ENCODE results near the gene CCDC141. TPM values are rescaled to one million over a fixed set of nuclear protein-coding genes. Genes with fewer than 3 reads are reported as not detected.

CCDC141 gene
- total and polyA plus RNA-seq, 2 of the 13 experiments (the other 11 are each of a cell fraction or from before 2014, with no cell fraction given) = not detected

DNA sequence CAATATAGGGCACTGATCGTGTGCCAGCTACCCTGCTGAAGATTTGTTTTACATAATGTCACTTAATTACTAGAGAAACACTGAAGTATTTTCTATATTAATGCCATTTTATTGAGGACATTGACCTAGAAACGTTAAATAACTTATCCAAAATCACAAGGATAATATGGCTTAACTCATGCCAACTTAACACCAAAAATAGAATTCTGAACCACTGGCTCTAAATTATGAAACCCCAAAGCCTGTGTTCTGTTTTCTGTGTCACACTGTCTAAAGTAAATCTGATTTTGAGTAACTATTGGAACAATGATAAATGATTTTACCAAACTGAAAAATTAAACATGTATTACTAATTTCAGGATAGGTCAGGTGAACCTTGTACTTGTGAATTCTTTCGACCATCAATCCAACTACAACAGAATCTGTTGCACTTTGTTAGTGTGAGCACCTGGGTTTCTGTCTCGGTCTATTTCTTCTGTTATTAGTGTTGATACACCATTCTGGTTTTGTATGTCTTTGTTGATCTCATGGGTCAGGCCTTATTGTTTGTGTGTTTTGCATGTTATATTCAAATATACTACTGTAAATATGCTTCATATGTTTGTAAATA, 48.2 kb upstream of the CCDC141 start:
- ATAC-seq = no peak
- WGBS (ENCODE audit: low lambda C conversion rate) = 32% methylated on average over 4 of the region's 4 CpGs
- BruUV-seq (replicated peaks) = no TSS peak

DNA sequence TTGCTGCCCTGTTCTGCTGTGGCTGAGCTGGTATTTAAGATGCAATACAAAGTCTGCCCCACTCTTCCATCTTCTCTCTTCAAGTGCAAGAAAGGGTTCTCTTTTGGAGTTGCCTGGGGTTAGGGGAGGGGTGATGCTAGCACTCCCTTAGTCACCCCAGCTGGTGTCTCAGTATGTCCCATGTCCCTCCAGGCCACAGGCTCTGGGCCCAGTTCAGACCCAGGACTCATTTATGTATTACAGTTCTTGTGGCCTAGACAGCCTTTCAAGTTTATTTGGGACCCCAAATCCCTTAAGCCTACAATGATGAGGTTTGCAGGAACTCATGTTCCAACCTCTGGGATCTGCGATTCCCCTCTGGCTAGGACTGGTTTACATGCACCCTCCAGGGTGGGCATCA, 47.2 kb upstream of the CCDC141 start:
- H3K27ac ChIP-seq (ENCODE audit: extremely low read length, insufficient read depth, low read length) = no peak overlapping the region
- POLR2A ChIA-PET = no interaction called here
- CTCF ChIA-PET (ENCODE audit: low intra/inter-chr PET ratio, low total read pairs) = no interaction called here
- no peak overlapping the region for H3K9ac ChIP-seq (ENCODE audit: insufficient read depth, low read depth, low read length)
- H3K4me1 ChIP-seq (ENCODE audit: insufficient read depth, low read length) = no peaks in the 10 kb centered on the region
- BruUV-seq (replicated peaks) = no TSS peak
- no peaks in the 10 kb centered on the region for H3K36me3 ChIP-seq (replicated peaks in 1 of 2; ENCODE audit: control insufficient read depth in 1 of 2, insufficient read depth in 2 of 2, low read length in 2 of 2)
- no peak overlapping the region for H3K4me3 ChIP-seq (replicated peaks in 1 of 3; ENCODE audit: insufficient read depth in 1 of 3, low read depth in 2 of 3, low read length in 3 of 3)
- 0 out of 5 replicates have a peak, but pooled peaks cover 0 to 1% of the 10 kb centered on the region in 2 experiments for H3K27me3 ChIP-seq (ENCODE audit: control insufficient read depth in 1 of 2, insufficient read depth in 2 of 2, low read length in 2 of 2)
- H3K4me2 ChIP-seq (ENCODE audit: low read depth, low read length) = no peak overlapping the region
- DNase-seq (ENCODE audit: low spot score) = no peak
- TF ChIP-seq, protein P1, sequence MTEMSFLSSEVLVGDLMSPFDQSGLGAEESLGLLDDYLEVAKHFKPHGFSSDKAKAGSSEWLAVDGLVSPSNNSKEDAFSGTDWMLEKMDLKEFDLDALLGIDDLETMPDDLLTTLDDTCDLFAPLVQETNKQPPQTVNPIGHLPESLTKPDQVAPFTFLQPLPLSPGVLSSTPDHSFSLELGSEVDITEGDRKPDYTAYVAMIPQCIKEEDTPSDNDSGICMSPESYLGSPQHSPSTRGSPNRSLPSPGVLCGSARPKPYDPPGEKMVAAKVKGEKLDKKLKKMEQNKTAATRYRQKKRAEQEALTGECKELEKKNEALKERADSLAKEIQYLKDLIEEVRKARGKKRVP (CRISPR knock-in tag; IDR thresholded peaks at IDR 0.05) = no peak
- no peak for TF ChIP-seq PHF21A (CRISPR knock-in tag; IDR thresholded peaks at IDR 0.05)
- no peak for TF ChIP-seq ISX (CRISPR knock-in tag; conservative IDR thresholded peaks at IDR 0.05)
- no peak for FAIRE-seq
- no peaks in the 10 kb centered on the region for H4K20me1 ChIP-seq (ENCODE audit: insufficient read depth, low read length)
- no peaks in the 10 kb centered on the region for H3K79me2 ChIP-seq (ENCODE audit: insufficient read depth, low read length)
- WGBS (ENCODE audit: low lambda C conversion rate) = 55% methylated on average over 1 of the region's 1 CpG
- peaks cover 7% of the 10 kb centered on the region; the same call in 1 of the 2 replicates for H3K9me3 ChIP-seq (ENCODE audit: low read length)
- intact Hi-C loops (cut with micrococcal nuclease; ENCODE audit: unreplicated experiment) = no loop called here
- in situ Hi-C loops (cut with HindIII; ENCODE audit: extremely low pct_ligation_motif_present, low pct_unique_long_range_greater_than_20kb) = no loop called here
- no peak overlapping the region for H2AFZ ChIP-seq (ENCODE audit: low read length)
- peak; percentile 59 for ATAC-seq

More for the DNA sequence above, 48.2 kb upstream of the CCDC141 start:
- no peak overlapping the region for H3K9ac ChIP-seq (ENCODE audit: insufficient read depth, low read depth, low read length)
- no peak overlapping the region for H3K27ac ChIP-seq (ENCODE audit: extremely low read length, insufficient read depth, low read length)
- FAIRE-seq (no peak), DNase-seq (ENCODE audit: low spot score) (no peak)
- POLR2A ChIA-PET = no interaction called here
- 0 out of 5 replicates have a peak, but pooled peaks cover 0 to 1% of the 10 kb centered on the region in 2 experiments for H3K27me3 ChIP-seq (ENCODE audit: control insufficient read depth in 1 of 2, insufficient read depth in 2 of 2, low read length in 2 of 2)
- intact Hi-C loops (cut with micrococcal nuclease; ENCODE audit: unreplicated experiment) (no loop called here), in situ Hi-C loops (cut with HindIII; ENCODE audit: extremely low pct_ligation_motif_present, low pct_unique_long_range_greater_than_20kb) (no loop called here)
- H3K9me3 ChIP-seq (ENCODE audit: low read length) = peaks cover 3% of the 10 kb centered on the region; the same call in 1 of the 2 replicates
- H3K4me2 ChIP-seq (ENCODE audit: low read depth, low read length) = no peak overlapping the region
- no peaks in the 10 kb centered on the region for H3K36me3 ChIP-seq (replicated peaks in 1 of 2; ENCODE audit: control insufficient read depth in 1 of 2, insufficient read depth in 2 of 2, low read length in 2 of 2)
- no peaks in the 10 kb centered on the region for H3K79me2 ChIP-seq (ENCODE audit: insufficient read depth, low read length)
- no peak overlapping the region for H3K4me3 ChIP-seq (replicated peaks in 1 of 3; ENCODE audit: insufficient read depth in 1 of 3, low read depth in 2 of 3, low read length in 3 of 3)
- no peak overlapping the region for H2AFZ ChIP-seq (ENCODE audit: low read length)
- no peaks in the 10 kb centered on the region for H4K20me1 ChIP-seq (ENCODE audit: insufficient read depth, low read length)
- CTCF ChIA-PET (ENCODE audit: low intra/inter-chr PET ratio, low total read pairs) = no interaction called here
- TF ChIP-seq POLR2AphosphoS2 (IDR thresholded peaks at IDR 0.05; ENCODE audit: low read depth, low read length) (peak; percentile 30; the same call in 1 of the 2 replicates), ZNF17 (CRISPR knock-in tag; IDR thresholded peaks at IDR 0.05) (no peak), ZNF775 (CRISPR knock-in tag; IDR thresholded peaks at IDR 0.05; ENCODE audit: borderline replicate concordance) (no peak)
- TF ChIP-seq, protein P2, sequence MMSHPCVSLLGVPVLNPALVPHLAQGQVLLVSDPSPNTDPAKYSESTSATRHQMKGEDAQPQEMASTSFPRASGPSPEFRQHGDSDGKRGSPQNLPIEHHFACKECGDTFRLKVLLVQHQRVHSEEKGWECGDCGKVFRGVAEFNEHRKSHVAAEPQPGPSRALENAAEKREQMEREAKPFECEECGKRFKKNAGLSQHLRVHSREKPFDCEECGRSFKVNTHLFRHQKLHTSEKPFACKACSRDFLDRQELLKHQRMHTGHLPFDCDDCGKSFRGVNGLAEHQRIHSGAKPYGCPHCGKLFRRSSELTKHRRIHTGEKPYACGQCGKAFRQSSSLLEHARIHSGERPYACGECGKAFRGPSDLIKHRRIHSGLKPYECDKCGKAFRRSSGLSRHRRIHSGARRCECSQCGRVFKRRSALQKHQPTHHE (CRISPR knock-in tag; IDR thresholded peaks at IDR 0.05; ENCODE audit: borderline replicate concordance) = no peak
- no peaks in the 10 kb centered on the region for H3K4me1 ChIP-seq (ENCODE audit: insufficient read depth, low read length)
